Measurements from ENCODE around the gene GOLGA6L22.
"Not testable (repeated sequence)": the region's sequence is repeated elsewhere in the genome, so short reads cannot be mapped to it uniquely, and the experiment has no call there.

GOLGA6L22 gene, protein sequence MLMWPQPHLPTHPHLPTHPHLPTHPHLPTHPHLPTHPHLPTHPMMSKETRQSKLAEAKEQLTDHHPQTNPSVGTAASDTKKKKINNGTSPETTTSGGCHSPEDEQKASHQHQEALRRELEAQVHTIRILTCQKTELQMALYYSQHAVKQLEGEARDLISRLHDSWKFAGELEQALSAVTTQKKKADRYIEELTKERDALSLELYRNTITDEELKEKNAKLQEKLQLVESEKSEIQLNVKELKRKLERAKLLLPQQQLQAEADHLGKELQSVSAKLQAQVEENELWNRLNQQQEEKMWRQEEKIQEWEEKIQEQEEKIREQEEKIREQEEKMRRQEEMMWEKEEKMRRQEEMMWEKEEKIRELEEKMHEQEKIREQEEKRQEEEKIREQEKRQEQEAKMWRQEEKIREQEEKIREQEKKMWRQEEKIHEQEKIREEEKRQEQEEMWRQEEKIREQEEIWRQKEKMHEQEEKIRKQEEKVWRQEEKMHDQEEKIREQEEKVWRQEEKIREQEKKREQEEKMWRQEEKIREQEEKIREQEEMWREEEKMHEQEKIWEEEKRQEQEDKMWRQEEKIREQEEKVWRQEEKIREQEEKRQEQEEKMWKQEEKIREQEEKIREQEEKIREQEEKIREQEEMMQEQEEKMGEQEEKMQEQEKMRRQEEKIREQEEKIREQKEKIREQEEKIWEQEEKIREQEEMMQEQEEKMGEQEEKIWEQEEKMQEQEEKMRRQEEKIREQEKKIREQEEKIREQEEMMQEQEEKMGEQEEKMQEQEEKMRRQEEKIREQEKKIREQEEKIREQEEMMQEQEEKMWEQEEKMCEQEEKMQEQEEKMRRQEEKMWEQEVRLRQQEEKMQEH

DNA sequence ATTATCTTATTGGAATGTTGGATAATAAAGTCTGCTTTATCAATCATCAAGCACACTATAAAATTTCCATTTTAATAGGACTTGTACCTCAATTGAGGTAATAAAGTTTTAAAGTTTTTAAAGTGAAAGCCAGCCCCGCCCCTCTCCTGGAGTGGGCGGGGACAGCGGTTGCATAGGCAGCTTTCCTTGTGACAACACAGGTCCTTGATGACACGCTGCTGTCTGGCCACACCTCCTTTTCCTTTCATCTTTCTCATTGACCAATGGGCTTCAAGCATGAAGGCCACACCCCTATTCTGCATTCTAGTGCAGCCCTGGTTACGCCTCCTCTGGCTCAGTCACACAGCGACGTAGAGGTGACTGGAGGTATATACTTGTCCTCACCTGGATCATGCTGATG, at the start of gene GOLGA6L22:
Gene GOLGA6L22 (plus strand): TSS at position 301 of the 400 bp plus-strand sequence. CDS start 91 bp downstream, at position 392.
- DNase-seq; in situ Hi-C loops (cut with MboI; ENCODE audit: low pct_unique_long_range_greater_than_20kb, low sequenced_read_pairs): not testable (repeated sequence)

GRCh38 chr15:22417288-22417687, 41.4 kb upstream of the GOLGA6L22 start:
- in situ Hi-C loops (cut with MboI; ENCODE audit: low pct_unique_long_range_greater_than_20kb, low sequenced_read_pairs); DNase-seq: not testable (repeated sequence)

GRCh38 chr15:22417795-22418194, 40.9 kb upstream of the GOLGA6L22 start:
- DNase-seq; in situ Hi-C loops (cut with MboI; ENCODE audit: low pct_unique_long_range_greater_than_20kb, low sequenced_read_pairs): not testable (repeated sequence)

DNA sequence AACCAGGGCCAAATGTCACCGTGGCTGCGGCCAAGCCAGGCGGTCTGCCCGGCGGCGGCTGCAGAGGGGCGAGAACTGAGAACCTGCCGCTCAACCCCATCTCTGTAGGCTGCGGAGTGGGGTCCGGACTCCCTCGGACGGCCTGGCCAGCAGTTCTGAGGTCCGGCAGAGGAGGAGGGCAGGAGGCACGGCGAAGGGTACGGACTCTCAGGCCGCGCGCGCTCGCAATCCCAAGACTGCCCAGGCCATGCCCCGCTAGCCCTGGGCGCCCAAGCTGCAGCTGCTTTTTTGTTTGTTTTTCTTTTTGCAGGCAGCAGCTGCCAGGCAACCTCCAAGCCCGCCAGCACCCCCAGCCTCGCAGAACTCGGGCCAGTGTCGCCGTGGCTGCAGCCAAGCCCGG, 40.5 kb upstream of the GOLGA6L22 start:
- DNase-seq; in situ Hi-C loops (cut with MboI; ENCODE audit: low pct_unique_long_range_greater_than_20kb, low sequenced_read_pairs): not testable (repeated sequence)

GRCh38 chr15:22418666-22419065, 40.0 kb upstream of the GOLGA6L22 start:
- in situ Hi-C loops (cut with MboI; ENCODE audit: low pct_unique_long_range_greater_than_20kb, low sequenced_read_pairs); DNase-seq: not testable (repeated sequence)

GRCh38 chr15:22420340-22420739, 38.4 kb upstream of the GOLGA6L22 start:
- DNase-seq; in situ Hi-C loops (cut with MboI; ENCODE audit: low pct_unique_long_range_greater_than_20kb, low sequenced_read_pairs): not testable (repeated sequence)

- in situ Hi-C loops (cut with MboI; ENCODE audit: low pct_unique_long_range_greater_than_20kb, low sequenced_read_pairs); DNase-seq: not testable (repeated sequence)
These were observed 29.3 kb upstream of the GOLGA6L22 start for GRCh38 chr15:22429426-22429825.

- in situ Hi-C loops (cut with MboI; ENCODE audit: low pct_unique_long_range_greater_than_20kb, low sequenced_read_pairs); DNase-seq: not testable (repeated sequence)
These were observed 27.0 kb upstream of the GOLGA6L22 start for GRCh38 chr15:22431687-22432086.

- DNase-seq; in situ Hi-C loops (cut with MboI; ENCODE audit: low pct_unique_long_range_greater_than_20kb, low sequenced_read_pairs): not testable (repeated sequence)
These were observed 35.9 kb downstream of the GOLGA6L22 start for GRCh38 chr15:22494490-22495113.

GRCh38 chr15:22497200-22497599, 38.5 kb downstream of the GOLGA6L22 start:
- DNase-seq; in situ Hi-C loops (cut with MboI; ENCODE audit: low pct_unique_long_range_greater_than_20kb, low sequenced_read_pairs): not testable (repeated sequence)

DNA sequence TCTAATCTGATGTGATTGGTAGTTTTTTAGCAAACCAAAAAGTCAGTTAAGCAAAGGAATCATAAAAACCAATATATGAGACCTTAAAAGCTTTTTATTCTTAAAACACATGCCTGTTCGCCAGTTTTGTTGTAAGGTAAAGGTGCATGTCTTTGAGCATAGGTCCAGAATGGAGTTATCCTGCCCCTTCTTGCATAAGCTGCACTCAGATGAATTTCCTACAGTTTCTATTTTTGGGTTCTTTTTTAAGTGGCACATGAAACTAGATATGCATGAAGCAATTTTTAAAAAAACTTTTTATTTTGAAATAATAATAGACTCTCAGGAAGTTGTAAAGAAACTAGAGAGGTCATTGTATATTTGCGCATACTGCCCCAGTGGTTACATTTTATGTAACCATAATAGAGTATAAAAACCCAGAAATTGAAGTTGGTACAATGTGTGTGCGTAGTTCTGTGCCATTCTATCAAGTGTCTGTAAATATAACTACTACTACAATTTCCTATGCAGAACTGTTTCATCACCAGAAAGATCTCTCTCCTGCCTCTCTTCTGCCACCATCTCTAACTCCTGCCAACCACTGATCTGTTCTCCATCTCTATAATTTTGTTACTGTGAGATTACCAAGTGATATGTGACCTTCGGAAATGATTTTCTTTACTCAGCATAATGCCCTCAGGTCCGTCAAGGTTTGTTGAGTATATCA, 39.7 kb downstream of the GOLGA6L22 start:
- in situ Hi-C loops (cut with MboI; ENCODE audit: low pct_unique_long_range_greater_than_20kb, low sequenced_read_pairs); DNase-seq: not testable (repeated sequence)

GRCh38 chr15:22502272-22502671, 43.6 kb downstream of the GOLGA6L22 start:
- in situ Hi-C loops (cut with MboI; ENCODE audit: low pct_unique_long_range_greater_than_20kb, low sequenced_read_pairs) = not testable (repeated sequence)

DNA sequence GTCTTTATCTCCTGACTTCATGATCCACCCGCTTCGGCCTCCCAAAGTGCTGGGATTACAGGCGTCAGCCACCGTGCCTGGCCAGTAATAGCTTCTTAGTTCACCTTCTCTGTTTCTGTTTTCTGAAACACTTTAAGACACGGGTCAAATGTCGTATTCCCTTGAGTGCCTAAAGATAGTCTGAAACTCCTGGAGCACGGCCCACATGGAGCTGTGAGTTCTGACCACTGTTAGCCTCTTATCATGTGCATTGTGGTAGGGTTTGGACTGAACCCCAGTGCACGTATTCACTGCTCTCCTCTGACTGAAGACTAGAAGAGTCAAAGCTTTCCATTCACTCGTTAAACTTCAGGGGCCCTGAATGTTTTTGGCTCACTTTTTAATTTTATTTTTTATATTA, 48.3 kb downstream of the GOLGA6L22 start:
- in situ Hi-C loops (cut with MboI; ENCODE audit: low pct_unique_long_range_greater_than_20kb, low sequenced_read_pairs); DNase-seq: not testable (repeated sequence)

More at GRCh38 chr15:22502272-22502671, 43.6 kb downstream of the GOLGA6L22 start:
- not testable (repeated sequence) for DNase-seq

DNA sequence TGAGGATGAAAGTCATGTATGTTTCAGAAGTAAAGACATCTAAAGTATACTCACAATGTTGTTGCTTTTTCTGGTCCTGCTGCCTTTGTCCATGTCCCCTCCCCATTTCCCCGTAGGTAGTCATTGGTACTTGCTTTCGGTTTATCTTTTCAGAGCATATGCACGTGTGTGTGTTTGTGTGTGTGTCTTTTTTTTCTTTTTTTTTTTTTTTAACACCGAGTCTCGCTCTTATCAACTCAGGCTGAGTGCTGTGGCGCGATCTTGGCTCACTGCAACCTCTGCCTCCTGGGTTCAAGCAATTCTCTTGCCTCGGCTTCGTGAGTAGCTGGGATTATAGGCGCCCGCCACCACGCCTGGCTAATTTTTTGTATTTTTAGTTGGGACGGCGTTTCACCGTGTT, 57.4 kb downstream of the GOLGA6L22 start:
- DNase-seq; in situ Hi-C loops (cut with MboI; ENCODE audit: low pct_unique_long_range_greater_than_20kb, low sequenced_read_pairs): not testable (repeated sequence)
